Gastroesophageal sphincter (tissue), 3 donors: Measurements from ENCODE around the gene ELOB.

Experiments
- CTCF ChIP-seq, 4 experiments: fragments of 200-600 bp in 2 of 4; fragments of 450-650 bp in 2 of 4; sonication (generic) in 1 of 4; IDR thresholded peaks; one replicate each; pipeline ENCODE4 v1.5.1; 2017 to 2019; ENCODE audit warnings: antibody characterized with exemption in 4 of 4, mild to moderate bottlenecking in 2 of 4, moderate library complexity in 2 of 4
- EP300 ChIP-seq: sonication (generic); formaldehyde crosslinking; IDR thresholded peaks from one replicate; pipeline ENCODE4 v1.6.1; 2017; ENCODE audit warnings: antibody characterized with exemption, mild to moderate bottlenecking
- POLR2A ChIP-seq, 2 donors: fragments of 450-650 bp; IDR thresholded peaks; one replicate each; pipeline ENCODE4 v1.6.1; 2017; ENCODE audit warnings: antibody characterized with exemption in 2 of 2, mild to moderate bottlenecking in 2 of 2, moderate library complexity in 1 of 2
- POLR2AphosphoS5 ChIP-seq: sonication (generic); formaldehyde crosslinking; IDR thresholded peaks from one replicate; pipeline ENCODE4 v1.6.1; 2017; ENCODE audit warnings: antibody characterized with exemption

- no peak for TF ChIP-seq POLR2A (IDR thresholded peaks at IDR 0.05)
- TF ChIP-seq POLR2AphosphoS5, result no peak
- TF ChIP-seq CTCF (IDR thresholded peaks at IDR 0.05), result no peak
- TF ChIP-seq EP300, result no peak
Measured at GRCh38 chr16:2787961-2788360, 10.9 kb upstream of the ELOB start.
